ENCODE measurements around the gene ASXL3.

The ASXL3 gene

GRCh38 chr18:33584548-33585430, 6.8 kb downstream of the ASXL3 start:
- DNase-seq: no peak

GRCh38 chr18:33585431-33585775, 7.4 kb downstream of the ASXL3 start:
- DNase-seq: no peak

GRCh38 chr18:33588361-33588760, 10.3 kb downstream of the ASXL3 start:
- DNase-seq: no peak

GRCh38 chr18:33593261-33593660, 15.2 kb downstream of the ASXL3 start:
- DNase-seq: no peak

- DNase-seq: no peak
Measured at GRCh38 chr18:33594799-33595198, 16.8 kb downstream of the ASXL3 start.

GRCh38 chr18:33596178-33596854, 18.3 kb downstream of the ASXL3 start:
- DNase-seq: no peak

GRCh38 chr18:33600846-33601245, 22.8 kb downstream of the ASXL3 start:
- no peak for DNase-seq

GRCh38 chr18:33603454-33603853, 25.4 kb downstream of the ASXL3 start:
- DNase-seq: no peak

- no peak for DNase-seq
Measured at GRCh38 chr18:33605250-33605649, 27.2 kb downstream of the ASXL3 start.

GRCh38 chr18:33606621-33607020, 28.6 kb downstream of the ASXL3 start:
- DNase-seq: peak; percentile 30

- no peak for DNase-seq
Measured at GRCh38 chr18:33611525-33612135, 33.6 kb downstream of the ASXL3 start.

GRCh38 chr18:33612632-33613031, 34.6 kb downstream of the ASXL3 start:
- DNase-seq: no peak

GRCh38 chr18:33616556-33616955, 38.5 kb downstream of the ASXL3 start:
- DNase-seq: peak; percentile 41

GRCh38 chr18:33627114-33627513, 49.1 kb downstream of the ASXL3 start:
- no peak for DNase-seq

- no peak for DNase-seq
Measured at GRCh38 chr18:33630476-33630875, 52.5 kb downstream of the ASXL3 start.

- no peak for DNase-seq
Measured at GRCh38 chr18:33641141-33641540, 63.1 kb downstream of the ASXL3 start.

GRCh38 chr18:33644494-33644893, 66.5 kb downstream of the ASXL3 start:
- no peak for DNase-seq

GRCh38 chr18:33647365-33647764, 69.3 kb downstream of the ASXL3 start:
- no peak for DNase-seq

GRCh38 chr18:33652635-33653034, 74.6 kb downstream of the ASXL3 start:
- no peak for DNase-seq

- peak; percentile 47 for DNase-seq
Measured at GRCh38 chr18:33653231-33653630, 75.2 kb downstream of the ASXL3 start.

- peak; percentile 47 for DNase-seq
Measured at GRCh38 chr18:33656889-33657448, 79.0 kb downstream of the ASXL3 start.

- no peak for DNase-seq
Measured at GRCh38 chr18:33660696-33661310, 82.8 kb downstream of the ASXL3 start.

- DNase-seq: peak; percentile 20
Measured at GRCh38 chr18:33664241-33664874, 86.3 kb downstream of the ASXL3 start.

Data from NCI-H82 (cell line).